ENCODE data around the gene RPE65.

GRCh38 chr1:68470388-68470970 is 20.7 kb upstream of the RPE65 start:
- TF ChIP-seq EZH2 (IDR thresholded peaks at IDR 0.05; ENCODE audit: low read depth) (no peak), CTCF (conservative IDR thresholded peaks at IDR 0.05) (peak; percentile 81)
